GM10266 (cell line): ENCODE data around the gene KIF16B.

Experiments
- DNase-seq: peaks from one replicate; pipeline ENCODE4 v3.0.0; 2012; ENCODE audit errors: extremely low spot score
- CTCF ChIP-seq: IDR thresholded peaks from 2 replicates; pipeline ENCODE4 v1.5.1; 2012; ENCODE audit warnings: mild to moderate bottlenecking, low read depth; ENCODE audit not compliant: control insufficient read depth, insufficient read depth; ENCODE audit errors: missing control alignments

KIF16B gene

GRCh38 chr20:16537918-16538317 lies 35.3 kb downstream of the KIF16B start:
- no peak for DNase-seq
- TF ChIP-seq CTCF: no peak

- TF ChIP-seq CTCF: no peak
- DNase-seq: no peak
These were observed 36.1 kb downstream of the KIF16B start for GRCh38 chr20:16537025-16537665.

GRCh38 chr20:16535277-16535676 lies 38.0 kb downstream of the KIF16B start:
- DNase-seq: no peak
- no peak for TF ChIP-seq CTCF

GRCh38 chr20:16533502-16533901 lies 39.7 kb downstream of the KIF16B start:
- TF ChIP-seq CTCF: no peak
- DNase-seq: no peak

GRCh38 chr20:16531485-16531884 lies 41.8 kb downstream of the KIF16B start:
- DNase-seq: no peak
- TF ChIP-seq CTCF: no peak

GRCh38 chr20:16530201-16530681 lies 43.0 kb downstream of the KIF16B start:
- DNase-seq: no peak
- TF ChIP-seq CTCF: no peak

GRCh38 chr20:16528078-16528477 lies 45.2 kb downstream of the KIF16B start:
- TF ChIP-seq CTCF: no peak
- DNase-seq: no peak
